Nephron progenitor cell (in vitro differentiated cells): Measurements from ENCODE around the gene TMEM239.

Source experiments
- DNase-seq: peaks from one replicate; pipeline ENCODE4 v3.0.0; 2021
- H3K27ac Mint-ChIP-seq: 2 replicates; pipeline ENCODE4 v1.8.0; 2021; ENCODE audit warnings: mild to moderate bottlenecking, moderate library complexity, mixed read lengths
- H3K27me3 Mint-ChIP-seq: 2 replicates; pipeline ENCODE4 v1.8.0; 2021; ENCODE audit warnings: mild to moderate bottlenecking, low read depth, mixed read lengths; ENCODE audit not compliant: poor library complexity
- H3K36me3 Mint-ChIP-seq: 2 replicates; pipeline ENCODE4 v1.8.0; 2021; ENCODE audit warnings: low read depth, mixed read lengths
- H3K4me1 Mint-ChIP-seq: 2 replicates; pipeline ENCODE4 v1.8.0; 2021; ENCODE audit warnings: mixed read lengths
- H3K4me3 Mint-ChIP-seq: 2 replicates; pipeline ENCODE4 v1.8.0; 2021; ENCODE audit warnings: mild to moderate bottlenecking, moderate library complexity, mixed read lengths
- H3K9me3 Mint-ChIP-seq: 2 replicates; pipeline ENCODE4 v1.8.0; 2021; ENCODE audit warnings: mild to moderate bottlenecking, moderate library complexity, mixed read lengths
- TF ChIP-seq, protein P1 (sequence below): fragments of 200-600 bp; sonication (generic); IDR thresholded peaks from 2 replicates; pipeline ENCODE4 v1.5.0; 2021; ENCODE audit warnings: antibody characterized with exemption

Gene TMEM239

DNA sequence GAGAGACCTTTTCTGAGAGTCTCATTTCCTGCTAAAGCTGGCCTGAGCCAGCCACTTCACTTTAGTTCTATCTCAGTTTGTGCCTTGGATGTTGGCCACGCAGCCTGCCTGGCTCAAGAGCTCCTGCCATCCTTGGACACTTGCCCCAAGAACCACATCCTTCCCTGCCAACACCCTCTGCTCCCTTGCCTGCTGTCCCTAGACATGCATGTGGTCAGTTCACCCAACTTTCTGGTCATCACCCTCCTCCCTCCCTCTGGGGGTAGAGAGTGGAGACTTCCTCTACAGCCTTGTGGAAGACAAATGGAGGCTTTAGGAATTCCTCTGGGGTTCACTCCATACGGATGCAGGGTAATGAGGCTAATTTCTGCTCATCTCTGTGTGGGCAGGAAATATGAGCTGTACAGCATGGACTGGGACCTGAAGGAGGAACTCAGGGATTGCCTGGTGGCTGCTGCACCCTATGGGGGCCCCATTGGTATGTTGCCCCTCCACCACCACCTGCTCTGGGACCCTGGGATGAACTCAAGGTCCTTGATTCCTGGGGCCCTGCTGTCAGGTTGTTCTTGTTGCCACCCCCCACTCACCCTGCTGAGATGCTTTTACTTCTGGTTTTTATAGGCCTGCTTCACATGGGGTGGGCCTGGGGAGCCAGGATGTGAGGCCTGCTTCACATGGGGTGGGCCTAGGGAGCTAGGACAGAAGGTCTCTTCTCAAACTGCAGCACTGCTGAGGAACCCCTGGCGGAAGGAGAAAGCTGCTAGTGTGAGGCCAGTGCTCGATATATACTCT lies 43.4 kb downstream of the TMEM239 start:
- Mint-ChIP-seq H3K27ac (no peak overlapping the region), H3K9me3 (no peaks in the 10 kb centered on the region), H3K4me3 (no peak overlapping the region), H3K27me3 (peaks cover 2% of the 10 kb centered on the region), H3K36me3 (peaks cover 5% of the 10 kb centered on the region), H3K4me1 (peaks cover 15% of the 10 kb centered on the region)
- no peak for DNase-seq
- TF ChIP-seq, protein P1, sequence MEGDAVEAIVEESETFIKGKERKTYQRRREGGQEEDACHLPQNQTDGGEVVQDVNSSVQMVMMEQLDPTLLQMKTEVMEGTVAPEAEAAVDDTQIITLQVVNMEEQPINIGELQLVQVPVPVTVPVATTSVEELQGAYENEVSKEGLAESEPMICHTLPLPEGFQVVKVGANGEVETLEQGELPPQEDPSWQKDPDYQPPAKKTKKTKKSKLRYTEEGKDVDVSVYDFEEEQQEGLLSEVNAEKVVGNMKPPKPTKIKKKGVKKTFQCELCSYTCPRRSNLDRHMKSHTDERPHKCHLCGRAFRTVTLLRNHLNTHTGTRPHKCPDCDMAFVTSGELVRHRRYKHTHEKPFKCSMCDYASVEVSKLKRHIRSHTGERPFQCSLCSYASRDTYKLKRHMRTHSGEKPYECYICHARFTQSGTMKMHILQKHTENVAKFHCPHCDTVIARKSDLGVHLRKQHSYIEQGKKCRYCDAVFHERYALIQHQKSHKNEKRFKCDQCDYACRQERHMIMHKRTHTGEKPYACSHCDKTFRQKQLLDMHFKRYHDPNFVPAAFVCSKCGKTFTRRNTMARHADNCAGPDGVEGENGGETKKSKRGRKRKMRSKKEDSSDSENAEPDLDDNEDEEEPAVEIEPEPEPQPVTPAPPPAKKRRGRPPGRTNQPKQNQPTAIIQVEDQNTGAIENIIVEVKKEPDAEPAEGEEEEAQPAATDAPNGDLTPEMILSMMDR = no peak

DNA sequence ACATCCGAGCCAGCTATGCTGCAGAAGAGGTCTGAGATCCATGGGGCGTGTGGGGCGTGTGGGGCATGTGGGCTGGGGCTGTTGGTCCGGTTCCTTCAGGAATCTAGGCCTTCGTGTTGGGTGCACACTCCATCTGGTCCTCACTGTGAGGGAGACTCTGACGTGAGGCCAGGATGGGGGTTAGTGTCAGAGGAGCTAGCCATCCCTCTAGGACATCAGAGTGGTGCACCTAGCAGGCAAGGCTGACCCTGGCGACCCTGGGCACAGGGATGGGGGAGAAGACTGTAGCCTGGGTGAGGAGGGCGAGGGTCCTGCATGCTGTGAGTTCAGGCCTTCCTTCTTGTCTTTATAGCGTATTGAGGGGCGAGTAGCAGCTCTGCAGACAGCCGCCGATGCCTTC lies 48.5 kb downstream of the TMEM239 start:
- no peak for DNase-seq
- Mint-ChIP-seq H3K4me1 (peaks cover 12% of the 10 kb centered on the region), H3K4me3 (no peak overlapping the region), H3K27ac (no peak overlapping the region), H3K36me3 (peaks cover 17% of the 10 kb centered on the region), H3K27me3 (peaks cover 4% of the 10 kb centered on the region), H3K9me3 (no peaks in the 10 kb centered on the region)
- TF ChIP-seq, protein P1 = no peak

GRCh38 chr20:2865101-2865500 lies 48.9 kb downstream of the TMEM239 start:
- H3K4me3 Mint-ChIP-seq = no peak overlapping the region
- no peaks in the 10 kb centered on the region for H3K9me3 Mint-ChIP-seq
- peaks cover 12% of the 10 kb centered on the region for H3K4me1 Mint-ChIP-seq
- H3K27ac Mint-ChIP-seq = no peak overlapping the region
- DNase-seq = no peak
- H3K36me3 Mint-ChIP-seq = peaks cover 17% of the 10 kb centered on the region
- TF ChIP-seq, protein P1 = no peak
- peaks cover 6% of the 10 kb centered on the region for H3K27me3 Mint-ChIP-seq

DNA sequence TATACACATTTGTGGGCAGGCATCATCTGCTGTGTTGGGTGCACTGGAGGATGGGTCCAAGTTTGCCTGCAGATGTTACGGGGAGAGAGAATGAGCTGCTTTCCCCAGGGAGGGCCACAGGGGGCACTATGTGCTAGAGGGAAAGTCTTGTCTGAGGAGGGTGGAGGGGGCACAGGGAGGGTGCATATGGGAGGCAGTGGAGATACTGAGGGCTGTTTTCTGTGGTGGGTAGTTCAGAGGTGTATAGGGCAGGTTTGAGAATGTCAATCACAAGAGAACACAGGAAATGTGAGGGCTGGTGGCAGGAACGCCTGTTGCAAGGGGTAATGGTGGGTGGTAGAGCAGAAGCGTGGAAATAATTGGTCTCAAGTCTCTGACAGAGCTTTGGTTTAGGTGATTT lies 49.5 kb downstream of the TMEM239 start:
- DNase-seq = no peak
- Mint-ChIP-seq H3K4me3 (no peak overlapping the region), H3K4me1 (peaks cover 15% of the 10 kb centered on the region), H3K36me3 (peaks cover 17% of the 10 kb centered on the region), H3K27ac (no peak overlapping the region), H3K9me3 (no peaks in the 10 kb centered on the region), H3K27me3 (peaks cover 11% of the 10 kb centered on the region)
- TF ChIP-seq, protein P1 = no peak

GRCh38 chr20:2866236-2866635 lies 50.1 kb downstream of the TMEM239 start:
- Mint-ChIP-seq H3K4me3 (no peak overlapping the region), H3K4me1 (peaks cover 19% of the 10 kb centered on the region), H3K36me3 (peaks cover 14% of the 10 kb centered on the region), H3K27me3 (peaks cover 18% of the 10 kb centered on the region), H3K9me3 (no peaks in the 10 kb centered on the region), H3K27ac (no peak overlapping the region)
- no peak for DNase-seq
- TF ChIP-seq, protein P1 = no peak
